ENCODE measurements around the gene IFNGR1. TPM values are rescaled to one million over a fixed set of nuclear protein-coding genes. Genes with fewer than 3 reads are reported as not detected.
A peak's percentile ranks its signal among the peaks of the same experiment; 100 is the strongest.
"Not testable (repeated sequence)": the region's sequence is repeated elsewhere in the genome, so short reads cannot be mapped to it uniquely, and the experiment has no call there.

The IFNGR1 gene
- total and polyA plus RNA-seq, 4 donors: 108 to 327 (median 149) TPM

DNA sequence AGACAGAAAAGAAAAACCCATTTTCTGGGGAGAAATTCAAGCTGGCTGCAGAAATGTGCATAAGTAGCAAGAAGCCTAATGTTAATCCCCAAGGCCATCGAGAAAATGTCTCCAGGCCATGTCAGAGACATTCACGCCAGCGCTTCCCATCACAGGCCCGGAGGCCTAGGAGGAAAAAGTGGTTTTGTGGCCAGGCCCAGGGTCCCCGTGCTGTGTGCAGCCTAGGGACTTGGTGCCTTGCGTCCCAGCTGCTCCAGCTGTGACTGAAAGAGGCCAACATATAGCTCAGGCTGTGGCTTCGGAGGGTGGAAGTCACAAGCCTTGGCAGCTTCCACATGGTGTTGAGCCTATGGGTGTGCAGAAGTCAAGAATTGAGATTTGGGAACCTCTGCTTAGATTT, 10.9 kb downstream of the IFNGR1 start:
- WGBS, 2 donors: 97% methylated on average over 7 of the region's 7 CpGs
- H3K4me1 ChIP-seq (ENCODE audit: control insufficient read depth in 5 of 5, insufficient read depth in 5 of 5, low read length in 5 of 5): peaks cover 0 to 25% (median 13%) of the 10 kb centered on the region in 5 donors
- no peaks in the 10 kb centered on the region for H3K27me3 ChIP-seq (ENCODE audit: control insufficient read depth in 3 of 3, insufficient read depth in 3 of 3, low read length in 2 of 3)
- H3K9me3 ChIP-seq (ENCODE audit: control insufficient read depth in 4 of 4, insufficient read depth in 3 of 4, low read length in 3 of 4): peaks cover 0 to 2% (median 0%) of the 10 kb centered on the region in 4 donors
- no peak overlapping the region for H3K9ac ChIP-seq (ENCODE audit: insufficient read depth in 1 of 2, low read length in 2 of 2)
- no peak for DNase-seq
- H3K4me3 ChIP-seq: no peak overlapping the region
- H3K36me3 ChIP-seq (ENCODE audit: control insufficient read depth in 4 of 4, insufficient read depth in 4 of 4, low read length in 4 of 4): peaks cover 9 to 18% (median 13%) of the 10 kb centered on the region in 4 donors
- H3K27ac ChIP-seq (ENCODE audit: low read depth in 1 of 2, low read length in 1 of 2): no peak overlapping the region
- TF ChIP-seq, protein P1, sequence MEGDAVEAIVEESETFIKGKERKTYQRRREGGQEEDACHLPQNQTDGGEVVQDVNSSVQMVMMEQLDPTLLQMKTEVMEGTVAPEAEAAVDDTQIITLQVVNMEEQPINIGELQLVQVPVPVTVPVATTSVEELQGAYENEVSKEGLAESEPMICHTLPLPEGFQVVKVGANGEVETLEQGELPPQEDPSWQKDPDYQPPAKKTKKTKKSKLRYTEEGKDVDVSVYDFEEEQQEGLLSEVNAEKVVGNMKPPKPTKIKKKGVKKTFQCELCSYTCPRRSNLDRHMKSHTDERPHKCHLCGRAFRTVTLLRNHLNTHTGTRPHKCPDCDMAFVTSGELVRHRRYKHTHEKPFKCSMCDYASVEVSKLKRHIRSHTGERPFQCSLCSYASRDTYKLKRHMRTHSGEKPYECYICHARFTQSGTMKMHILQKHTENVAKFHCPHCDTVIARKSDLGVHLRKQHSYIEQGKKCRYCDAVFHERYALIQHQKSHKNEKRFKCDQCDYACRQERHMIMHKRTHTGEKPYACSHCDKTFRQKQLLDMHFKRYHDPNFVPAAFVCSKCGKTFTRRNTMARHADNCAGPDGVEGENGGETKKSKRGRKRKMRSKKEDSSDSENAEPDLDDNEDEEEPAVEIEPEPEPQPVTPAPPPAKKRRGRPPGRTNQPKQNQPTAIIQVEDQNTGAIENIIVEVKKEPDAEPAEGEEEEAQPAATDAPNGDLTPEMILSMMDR (IDR thresholded peaks at IDR 0.05; ENCODE audit: control extremely low read depth, extremely low read depth): no peak
- no peak for ATAC-seq (ENCODE audit: insufficient read depth, low FRiP score)

DNA sequence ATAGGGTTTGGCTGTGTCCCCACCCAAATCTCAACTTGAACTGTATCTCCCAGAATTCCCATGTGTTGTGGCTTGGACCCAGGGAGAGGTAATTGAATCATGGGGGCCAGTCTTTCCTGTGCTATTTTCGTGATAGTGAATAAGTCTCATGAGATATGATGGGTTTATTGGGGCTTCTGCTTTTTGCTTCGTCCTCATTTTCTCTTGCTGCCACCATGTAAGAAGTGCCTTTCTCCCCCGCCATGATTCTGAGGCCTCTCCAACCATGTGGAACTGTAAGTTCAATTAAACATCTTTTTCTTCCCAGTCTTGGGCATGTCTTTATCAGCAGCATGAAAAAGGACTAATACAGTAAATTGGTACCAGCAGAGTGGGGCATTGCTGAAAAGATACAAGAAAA, 11.7 kb downstream of the IFNGR1 start:
- not testable (repeated sequence) for H3K27ac ChIP-seq (ENCODE audit: low read depth in 1 of 2, low read length in 1 of 2); H3K9ac ChIP-seq (ENCODE audit: insufficient read depth in 1 of 2, low read length in 2 of 2); H3K9me3 ChIP-seq (ENCODE audit: control insufficient read depth in 4 of 4, insufficient read depth in 3 of 4, low read length in 3 of 4); H3K4me3 ChIP-seq; H3K27me3 ChIP-seq (ENCODE audit: control insufficient read depth in 3 of 3, insufficient read depth in 3 of 3, low read length in 2 of 3); ATAC-seq (ENCODE audit: insufficient read depth, low FRiP score); DNase-seq
- H3K36me3 ChIP-seq (ENCODE audit: control insufficient read depth in 4 of 4, insufficient read depth in 4 of 4, low read length in 4 of 4): peaks cover 9 to 18% (median 13%) of the 10 kb centered on the region in 4 donors
- WGBS, 2 donors: 91 to 96% methylated on average over 3 of the region's 3 CpGs
- peaks cover 0 to 20% (median 13%) of the 10 kb centered on the region in 5 donors for H3K4me1 ChIP-seq (ENCODE audit: control insufficient read depth in 5 of 5, insufficient read depth in 5 of 5, low read length in 5 of 5)

DNA sequence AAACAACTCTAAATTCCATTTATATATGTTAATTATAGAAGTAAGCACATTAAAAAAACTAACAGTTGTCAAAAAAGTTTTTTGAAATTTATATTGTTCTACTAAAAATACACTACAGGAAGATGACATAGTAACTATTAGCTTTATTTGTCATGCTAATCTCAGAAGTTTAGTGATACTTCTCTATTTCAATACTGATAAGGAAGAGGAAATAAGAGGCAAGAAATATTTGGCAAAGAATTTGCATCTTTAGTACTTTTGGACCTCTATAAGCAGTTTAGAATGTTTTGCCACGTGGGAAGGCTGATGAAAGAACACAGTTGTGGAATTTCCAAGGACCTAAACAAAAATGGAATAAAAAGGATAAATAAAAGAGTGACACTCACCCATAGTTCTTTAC, 12.6 kb downstream of the IFNGR1 start:
- Histone ChIP-seq H3K4me3 (no peak overlapping the region), H3K4me1 (ENCODE audit: control insufficient read depth in 5 of 5, insufficient read depth in 5 of 5, low read length in 5 of 5) (peaks cover 0 to 20% (median 11%) of the 10 kb centered on the region in 5 donors), H3K9ac (ENCODE audit: insufficient read depth in 1 of 2, low read length in 2 of 2) (no peak overlapping the region), H3K9me3 (ENCODE audit: control insufficient read depth in 4 of 4, insufficient read depth in 3 of 4, low read length in 3 of 4) (peaks cover 0 to 2% (median 0%) of the 10 kb centered on the region in 4 donors), H3K27me3 (ENCODE audit: control insufficient read depth in 3 of 3, insufficient read depth in 3 of 3, low read length in 2 of 3) (no peaks in the 10 kb centered on the region), H3K27ac (ENCODE audit: low read depth in 1 of 2, low read length in 1 of 2) (no peak overlapping the region), H3K36me3 (ENCODE audit: control insufficient read depth in 4 of 4, insufficient read depth in 4 of 4, low read length in 4 of 4) (peaks cover 11 to 18% (median 16%) of the 10 kb centered on the region in 4 donors)
- DNase-seq (peak in 2 of 3 donors; percentile 21 to 39), ATAC-seq (ENCODE audit: insufficient read depth, low FRiP score) (no peak)
- 11 to 13% methylated on average over 1 of the region's 1 CpG for WGBS, 2 donors
- TF ChIP-seq, protein P1 (IDR thresholded peaks at IDR 0.05; ENCODE audit: control extremely low read depth, extremely low read depth): no peak

DNA sequence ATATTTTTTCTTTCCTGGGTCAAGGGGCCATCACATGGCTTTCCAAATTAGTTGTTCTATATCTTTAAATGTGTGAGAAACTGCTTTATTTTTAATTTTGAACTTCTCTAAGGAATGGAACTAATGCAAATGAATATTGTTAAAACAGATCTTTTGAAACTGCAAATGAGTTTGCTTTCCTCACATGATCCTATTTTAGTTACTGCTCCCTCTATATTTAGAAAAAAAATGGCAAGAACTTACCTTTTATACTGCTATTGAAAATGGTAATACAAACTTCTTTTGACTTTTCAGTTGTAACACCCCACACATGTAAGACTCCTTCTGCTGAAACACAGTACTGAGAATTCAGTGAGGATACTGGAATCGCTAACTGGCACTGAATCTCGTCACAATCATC, 15.9 kb downstream of the IFNGR1 start:
- peaks cover 0 to under 1% (median 0%) of the 10 kb centered on the region in 4 donors for H3K9me3 ChIP-seq (ENCODE audit: control insufficient read depth in 4 of 4, insufficient read depth in 3 of 4, low read length in 3 of 4)
- H3K27me3 ChIP-seq (ENCODE audit: control insufficient read depth in 3 of 3, insufficient read depth in 3 of 3, low read length in 2 of 3): no peaks in the 10 kb centered on the region
- DNase-seq (no peak), ATAC-seq (ENCODE audit: insufficient read depth, low FRiP score) (no peak)
- H3K27ac ChIP-seq (ENCODE audit: low read depth in 1 of 2, low read length in 1 of 2): no peak overlapping the region
- TF ChIP-seq, protein P1 (IDR thresholded peaks at IDR 0.05; ENCODE audit: control extremely low read depth, extremely low read depth): no peak
- peaks cover 17 to 30% (median 26%) of the 10 kb centered on the region in 4 donors for H3K36me3 ChIP-seq (ENCODE audit: control insufficient read depth in 4 of 4, insufficient read depth in 4 of 4, low read length in 4 of 4)
- H3K4me3 ChIP-seq: no peak overlapping the region
- WGBS, 2 donors: 94 to 100% methylated on average over 2 of the region's 2 CpGs
- H3K9ac ChIP-seq (ENCODE audit: insufficient read depth in 1 of 2, low read length in 2 of 2): no peak overlapping the region
- H3K4me1 ChIP-seq (ENCODE audit: control insufficient read depth in 5 of 5, insufficient read depth in 5 of 5, low read length in 5 of 5): peaks cover 0 to 8% (median 1%) of the 10 kb centered on the region in 5 donors
